Trophoblast cell (in vitro differentiated cells and primary cell): ENCODE results near the gene PRSS21.

Source experiments
- DNase-seq, 2 donors: peaks; one replicate each; pipeline ENCODE4 v3.0.0-alpha.2; 2016
- H2AFZ ChIP-seq: 2 replicates; pipeline ENCODE4 v1.6.1; 2013; ENCODE audit warnings: low read length, moderate library complexity, mild to moderate bottlenecking; ENCODE audit not compliant: insufficient read depth, poor library complexity
- H2AK5ac ChIP-seq: 2 replicates; pipeline ENCODE4 v1.6.1; 2013; ENCODE audit warnings: mild to moderate bottlenecking, low read length
- H2BK120ac ChIP-seq: 2 replicates; pipeline ENCODE4 v1.6.1; 2013; ENCODE audit warnings: low read length, mild to moderate bottlenecking, moderate library complexity; ENCODE audit not compliant: insufficient read depth, poor library complexity
- H2BK12ac ChIP-seq: 2 replicates; pipeline ENCODE4 v1.6.1; 2013; ENCODE audit warnings: mild to moderate bottlenecking, low read length, moderate library complexity
- H2BK5ac ChIP-seq: 2 replicates; pipeline ENCODE4 v1.6.1; 2013; ENCODE audit warnings: low read length, low read depth, moderate library complexity, mild to moderate bottlenecking; ENCODE audit not compliant: poor library complexity
- H3K14ac ChIP-seq: 2 replicates; pipeline ENCODE4 v1.6.1; 2013; ENCODE audit warnings: mild to moderate bottlenecking, low read length
- H3K18ac ChIP-seq: 2 replicates; pipeline ENCODE4 v1.6.1; 2013; ENCODE audit warnings: mild to moderate bottlenecking, low read length
- H3K23ac ChIP-seq: 2 replicates; pipeline ENCODE4 v1.6.1; 2013; ENCODE audit warnings: low read length
- H3K27ac ChIP-seq: 2 replicates; pipeline ENCODE4 v1.5.1; 2013; ENCODE audit warnings: low read depth, mild to moderate bottlenecking, inconsistent platforms, low read length, moderate library complexity
- H3K27me3 ChIP-seq: 2 replicates; pipeline ENCODE4 v1.6.1; 2013; ENCODE audit warnings: inconsistent platforms, mild to moderate bottlenecking, low read length, moderate library complexity; ENCODE audit not compliant: insufficient read depth
- H3K36me3 ChIP-seq, 2 experiments: 1 replicate in 1 of 2; 2 replicates in 1 of 2; pipeline ENCODE4 v1.6.1; 2013; ENCODE audit warnings: low read length in 2 of 2, mild to moderate bottlenecking in 2 of 2, moderate library complexity in 1 of 2; ENCODE audit not compliant: insufficient read depth in 2 of 2, control insufficient read depth in 1 of 2
- H3K4ac ChIP-seq: 2 replicates; pipeline ENCODE4 v1.6.1; 2013; ENCODE audit warnings: low read depth, mild to moderate bottlenecking, low read length, moderate library complexity
- H3K4me1 ChIP-seq, 2 experiments: 1 replicate in 1 of 2; 2 replicates in 1 of 2; pipeline ENCODE4 v1.6.1; 2013; ENCODE audit warnings: low read length in 2 of 2, mild to moderate bottlenecking in 2 of 2, moderate library complexity in 1 of 2; ENCODE audit not compliant: insufficient read depth in 2 of 2, control insufficient read depth in 1 of 2
- H3K4me2 ChIP-seq: 2 replicates; pipeline ENCODE4 v1.6.1; 2013; ENCODE audit warnings: inconsistent platforms, mild to moderate bottlenecking, low read length, moderate library complexity
- H3K4me3 ChIP-seq: 2 replicates; pipeline ENCODE4 v1.5.1; 2013; ENCODE audit warnings: mild to moderate bottlenecking, low read depth, low read length, inconsistent platforms
- H3K79me1 ChIP-seq: one replicate; pipeline ENCODE4 v1.6.1; 2013; ENCODE audit warnings: low read length
- H3K79me2 ChIP-seq: 2 replicates; pipeline ENCODE4 v1.6.1; 2013; ENCODE audit warnings: low read length, mild to moderate bottlenecking; ENCODE audit not compliant: control insufficient read depth, insufficient read depth, poor library complexity
- H3K9ac ChIP-seq: 2 replicates; pipeline ENCODE4 v1.6.1; 2013; ENCODE audit warnings: mild to moderate bottlenecking, low read length
- H3K9me3 ChIP-seq: 2 replicates; pipeline ENCODE4 v1.6.1; 2013; ENCODE audit warnings: low read depth, mild to moderate bottlenecking, control low read depth, inconsistent platforms, low read length; ENCODE audit not compliant: insufficient read depth
- H4K12ac ChIP-seq: 2 replicates; pipeline ENCODE4 v1.6.1; 2013; ENCODE audit warnings: low read depth, mild to moderate bottlenecking, low read length, moderate library complexity
- H4K8ac ChIP-seq: 2 replicates; pipeline ENCODE4 v1.6.1; 2013; ENCODE audit warnings: low read depth, mild to moderate bottlenecking, low read length, moderate library complexity
- H4K91ac ChIP-seq: one replicate; pipeline ENCODE4 v1.6.1; 2013; ENCODE audit warnings: low read depth, mild to moderate bottlenecking, low read length, moderate library complexity
- WGBS: extraction: QIAGEN DNeasy Blood & Tissue Kit; methylation state at CpG from one replicate; pipeline ENCODE4 v1.1.7; 2013; ENCODE audit warnings: missing lambda C conversion rate; ENCODE audit not compliant: insufficient read length, insufficient coverage; ENCODE audit errors: extremely low coverage; 5-methylcytosine and 5-hydroxymethylcytosine counted together

PRSS21 gene

GRCh38 chr16:2784358-2785100 lies 32.5 kb upstream of the PRSS21 start:
- Histone ChIP-seq H3K9ac (no peak overlapping the region), H2AFZ (no peak overlapping the region), H2BK12ac (no peak overlapping the region), H3K27ac (no peak overlapping the region), H3K14ac (no peak overlapping the region), H2AK5ac (no peak overlapping the region), H3K9me3 (no peaks in the 10 kb centered on the region), H3K79me2 (no peaks in the 10 kb centered on the region), H3K23ac (no peak overlapping the region), H3K4me2 (no peak overlapping the region), H4K91ac (no peak overlapping the region), H3K4ac (no peak overlapping the region), H3K4me3 (no peak overlapping the region), H3K4me1 (no peaks in the 10 kb centered on the region), H4K8ac (no peak overlapping the region), H3K18ac (no peak overlapping the region), H4K12ac (no peak overlapping the region), H2BK120ac (no peak overlapping the region), H3K79me1 (no peaks in the 10 kb centered on the region), H3K36me3 (no peaks in the 10 kb centered on the region), H2BK5ac (no peak overlapping the region), H3K27me3 (no peaks in the 10 kb centered on the region)
- no CpG with 5 or more reads among the region's 15 CpGs for WGBS
- no peak for DNase-seq

- Histone ChIP-seq H2AK5ac (no peak overlapping the region), H2BK120ac (no peak overlapping the region), H3K9me3 (no peaks in the 10 kb centered on the region), H2BK5ac (no peak overlapping the region), H3K23ac (no peak overlapping the region), H2BK12ac (no peak overlapping the region), H4K8ac (no peak overlapping the region), H3K4me2 (no peak overlapping the region), H3K27me3 (no peaks in the 10 kb centered on the region), H3K9ac (no peak overlapping the region), H3K4me1 (no peaks in the 10 kb centered on the region), H3K79me1 (no peaks in the 10 kb centered on the region), H3K4me3 (no peak overlapping the region), H3K36me3 (no peaks in the 10 kb centered on the region), H3K27ac (no peak overlapping the region), H3K79me2 (no peaks in the 10 kb centered on the region), H3K18ac (no peak overlapping the region), H2AFZ (no peak overlapping the region), H4K91ac (no peak overlapping the region), H3K14ac (no peak overlapping the region), H3K4ac (no peak overlapping the region), H4K12ac (no peak overlapping the region)
- WGBS = no CpG with 5 or more reads among the region's 79 CpGs
- no peak for DNase-seq
Observed at GRCh38 chr16:2785101-2785991, 31.7 kb upstream of the PRSS21 start.

- no peak overlapping the region for H3K27ac ChIP-seq
- no peak overlapping the region for H3K14ac ChIP-seq
- no peak overlapping the region for H3K9ac ChIP-seq
- H3K4me2 ChIP-seq = no peak overlapping the region
- no peaks in the 10 kb centered on the region for H3K9me3 ChIP-seq
- H2BK5ac ChIP-seq = no peak overlapping the region
- no peak overlapping the region for H3K18ac ChIP-seq
- H2BK12ac ChIP-seq = no peak overlapping the region
- no peak overlapping the region for H3K4ac ChIP-seq
- DNase-seq = no peak
- no peaks in the 10 kb centered on the region for H3K79me2 ChIP-seq
- no peak overlapping the region for H4K12ac ChIP-seq
- H4K91ac ChIP-seq = no peak overlapping the region
- H2BK120ac ChIP-seq = no peak overlapping the region
- no peak overlapping the region for H2AFZ ChIP-seq
- no peaks in the 10 kb centered on the region for H3K36me3 ChIP-seq
- H3K23ac ChIP-seq = no peak overlapping the region
- no peak overlapping the region for H4K8ac ChIP-seq
- no CpG with 5 or more reads among the region's 15 CpGs for WGBS
- H2AK5ac ChIP-seq = no peak overlapping the region
- no peaks in the 10 kb centered on the region for H3K27me3 ChIP-seq
- no peaks in the 10 kb centered on the region for H3K4me1 ChIP-seq
- no peaks in the 10 kb centered on the region for H3K79me1 ChIP-seq
- H3K4me3 ChIP-seq = no peak overlapping the region
Observed at GRCh38 chr16:2786061-2786825, 30.8 kb upstream of the PRSS21 start.

GRCh38 chr16:2786826-2787151 lies 30.2 kb upstream of the PRSS21 start:
- H3K27me3 ChIP-seq = no peaks in the 10 kb centered on the region
- no peak overlapping the region for H3K14ac ChIP-seq
- H4K12ac ChIP-seq = no peak overlapping the region
- no peaks in the 10 kb centered on the region for H3K4me1 ChIP-seq
- no peak overlapping the region for H4K91ac ChIP-seq
- H4K8ac ChIP-seq = no peak overlapping the region
- no peak overlapping the region for H2BK12ac ChIP-seq
- 100% methylated on average over 2 of the region's 3 CpGs for WGBS
- H2AK5ac ChIP-seq = no peak overlapping the region
- no peaks in the 10 kb centered on the region for H3K79me2 ChIP-seq
- H2BK120ac ChIP-seq = no peak overlapping the region
- H3K9me3 ChIP-seq = no peaks in the 10 kb centered on the region
- H3K4ac ChIP-seq = no peak overlapping the region
- H3K27ac ChIP-seq = no peak overlapping the region
- H3K4me3 ChIP-seq = no peak overlapping the region
- H3K4me2 ChIP-seq = no peak overlapping the region
- no peak overlapping the region for H3K18ac ChIP-seq
- no peaks in the 10 kb centered on the region for H3K79me1 ChIP-seq
- no peak overlapping the region for H3K9ac ChIP-seq
- DNase-seq = no peak
- H2AFZ ChIP-seq = no peak overlapping the region
- no peak overlapping the region for H2BK5ac ChIP-seq
- H3K36me3 ChIP-seq = no peaks in the 10 kb centered on the region
- H3K23ac ChIP-seq = no peak overlapping the region
